K562 (cell line): Measurements from ENCODE around the gene LSS. TPM values are rescaled to one million over a fixed set of nuclear protein-coding genes. Genes with fewer than 3 reads are reported as not detected.
A peak's percentile ranks its signal among the peaks of the same experiment; 100 is the strongest.

Experiments used
- ETV1 ChIP-seq: fragments of 450-650 bp; conservative IDR thresholded peaks from 2 replicates; pipeline ENCODE4 v1.6.1; 2016; ENCODE audit warnings: missing genetic modification characterization, control low read depth, low read depth, missing compliant biosample characterization
- POLR2G ChIP-seq: fragments of 200-400 bp; formaldehyde crosslinking; IDR thresholded peaks from 2 replicates; pipeline ENCODE4 v1.6.1; 2017; ENCODE audit warnings: low read depth, mild to moderate bottlenecking, antibody characterized with exemption, low read length, moderate library complexity
- POLR3A ChIP-seq: IDR thresholded peaks from 2 replicates; pipeline ENCODE4 v1.6.1; 2011; ENCODE audit warnings: borderline replicate concordance, mild to moderate bottlenecking, moderate library complexity; ENCODE audit not compliant: insufficient read length, insufficient read depth; ENCODE audit errors: extremely low read depth
- ZBTB33 ChIP-seq: sonication (generic); formaldehyde crosslinking; IDR thresholded peaks from 2 replicates; pipeline ENCODE4 v1.8.1; 2023; ENCODE audit warnings: mild to moderate bottlenecking, missing genetic modification reagents
- ZEB2 ChIP-seq: fragments of 450-650 bp; IDR thresholded peaks from 2 replicates; pipeline ENCODE4 v1.6.1; 2016
- ZNF445 ChIP-seq: fragments of 250-450 bp; sonication (Bioruptor Pico); IDR thresholded peaks from 2 replicates; pipeline ENCODE4 v1.4.0; 2020; ENCODE audit warnings: low read depth, mild to moderate bottlenecking, moderate library complexity
- ZNF518B ChIP-seq: fragments of 250-450 bp; sonication (Bioruptor Pico); IDR thresholded peaks from 2 replicates; pipeline ENCODE4 v1.5.0; 2021; ENCODE audit warnings: mild to moderate bottlenecking, moderate library complexity
- ZNF561 ChIP-seq: fragments of 450-650 bp; formaldehyde crosslinking; conservative IDR thresholded peaks from 2 replicates; pipeline ENCODE4 v1.4.0; 2020; ENCODE audit warnings: mild to moderate bottlenecking, moderate library complexity
- ZNF583 ChIP-seq: fragments of 250-450 bp; sonication (Bioruptor Pico); IDR thresholded peaks from 2 replicates; pipeline ENCODE4 v1.4.0; 2020
- ZNF707 ChIP-seq: fragments of 250-450 bp; sonication (Bioruptor Pico); conservative IDR thresholded peaks from 2 replicates; pipeline ENCODE4 v1.8.0; 2022; ENCODE audit warnings: inconsistent platforms, mild to moderate bottlenecking, moderate library complexity
- polyA plus RNA-seq, 8 experiments: library from polyadenylated mRNA; depleted of rRNA in 4 of 8; stranded (reverse) in 5 of 8; unstranded in 3 of 8; fragments of >200 nt; fragmentation: Nextera tagmentation in 2 of 8; fragmentation: Illumina TruSeq in 1 of 8; extraction: Ambion mirVana in 2 of 8; extraction: Trizol in 1 of 8; gene quantifications; 2 replicates each; pipeline versions ENCODE4 v1.2.1 to v1.2.3, GENCODE V29; 2011 to 2014; ENCODE audit warnings: inconsistent platforms in 1 of 8, missing spikeins in 1 of 8
- total RNA-seq, 7 experiments: library from RNA; depleted of rRNA in 6 of 7; stranded (reverse); fragments of >200 nt in 6 of 7; fragmentation: Illumina TruSeq in 2 of 7; extraction: Trizol in 2 of 7; gene quantifications; 2 replicates each; pipeline versions ENCODE4 v1.2.1 to v1.2.3, GENCODE V29; 2011 to 2021; ENCODE audit warnings: low replicate concordance in 1 of 7
- TF ChIP-seq, protein P1 (sequence below): fragments of 250-450 bp; sonication (Bioruptor Pico); IDR thresholded peaks from 2 replicates; pipeline ENCODE4 v1.9.0; 2021; ENCODE audit warnings: mild to moderate bottlenecking, inconsistent platforms

Gene LSS
- total and polyA plus RNA-seq, 9 of the 15 experiments (the other 6 are each of a cell fraction or from before 2014, with no cell fraction given) = 2.2 to 89.5 (median 37.4) TPM

GRCh38 chr21:46161633-46162592 lies 66.7 kb downstream of the LSS start (continued):
- peak; percentile 52; the same call in 1 of the 2 replicates for TF ChIP-seq ZBTB33 (CRISPR knock-in tag)
- no peak for TF ChIP-seq ETV1 (tag)
- TF ChIP-seq POLR2G = peak; percentile 31; the same call in 1 of the 2 replicates
- no peak for TF ChIP-seq POLR3A
- no peak for TF ChIP-seq ZNF518B
- TF ChIP-seq ZNF707 (CRISPR knock-in tag) = no peak
- no peak for TF ChIP-seq ZNF561 (CRISPR knock-in tag)
- TF ChIP-seq ZEB2 = no peak
- TF ChIP-seq ZNF583 (CRISPR knock-in tag) = no peak
- TF ChIP-seq, protein P1, sequence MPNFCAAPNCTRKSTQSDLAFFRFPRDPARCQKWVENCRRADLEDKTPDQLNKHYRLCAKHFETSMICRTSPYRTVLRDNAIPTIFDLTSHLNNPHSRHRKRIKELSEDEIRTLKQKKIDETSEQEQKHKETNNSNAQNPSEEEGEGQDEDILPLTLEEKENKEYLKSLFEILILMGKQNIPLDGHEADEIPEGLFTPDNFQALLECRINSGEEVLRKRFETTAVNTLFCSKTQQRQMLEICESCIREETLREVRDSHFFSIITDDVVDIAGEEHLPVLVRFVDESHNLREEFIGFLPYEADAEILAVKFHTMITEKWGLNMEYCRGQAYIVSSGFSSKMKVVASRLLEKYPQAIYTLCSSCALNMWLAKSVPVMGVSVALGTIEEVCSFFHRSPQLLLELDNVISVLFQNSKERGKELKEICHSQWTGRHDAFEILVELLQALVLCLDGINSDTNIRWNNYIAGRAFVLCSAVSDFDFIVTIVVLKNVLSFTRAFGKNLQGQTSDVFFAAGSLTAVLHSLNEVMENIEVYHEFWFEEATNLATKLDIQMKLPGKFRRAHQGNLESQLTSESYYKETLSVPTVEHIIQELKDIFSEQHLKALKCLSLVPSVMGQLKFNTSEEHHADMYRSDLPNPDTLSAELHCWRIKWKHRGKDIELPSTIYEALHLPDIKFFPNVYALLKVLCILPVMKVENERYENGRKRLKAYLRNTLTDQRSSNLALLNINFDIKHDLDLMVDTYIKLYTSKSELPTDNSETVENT (CRISPR knock-in tag) = no peak
- no peak for TF ChIP-seq ZNF445 (CRISPR knock-in tag)
